ENCODE results near the gene SRRM1.
A peak's percentile ranks its signal among the peaks of the same experiment; 100 is the strongest.

SRRM1 gene

DNA sequence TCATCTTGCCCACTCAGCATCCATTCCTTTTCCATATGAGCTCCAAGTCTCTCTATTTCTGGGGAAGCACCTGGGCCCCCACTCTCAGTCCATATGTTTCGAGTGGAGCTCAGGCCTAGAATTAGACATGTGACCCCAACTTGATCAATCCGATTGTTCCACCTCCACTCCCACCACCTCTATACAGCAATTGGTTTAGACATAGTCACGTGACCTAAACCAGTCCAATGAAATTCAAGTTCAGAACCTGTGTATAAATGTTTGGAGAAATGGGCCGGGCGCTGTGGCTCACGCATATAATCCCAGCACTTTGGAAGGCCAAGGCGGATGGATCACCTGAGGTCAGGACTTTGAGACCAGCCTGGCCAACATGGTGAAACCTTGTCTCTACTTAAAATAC is 72.6 kb downstream of the SRRM1 start:
- Histone ChIP-seq H3K9me3 (ENCODE audit: insufficient read depth, low read depth, low read length) (no peaks in the 10 kb centered on the region), H3K4me1 (ENCODE audit: control insufficient read depth in 1 of 2, insufficient read depth in 2 of 2, low read length in 2 of 2) (peaks cover 19 to 20% of the 10 kb centered on the region in 2 experiments), H3K23ac (ENCODE audit: low read length) (no peak overlapping the region), H2BK5ac (ENCODE audit: low read depth, low read length, poor library complexity) (no peak overlapping the region), H4K8ac (ENCODE audit: low read depth, low read length) (no peak overlapping the region), H2BK12ac (ENCODE audit: low read length) (no peak overlapping the region), H3K27ac (ENCODE audit: low read depth, low read length) (no peak overlapping the region), H3K4me3 (ENCODE audit: low read depth, low read length) (no peak overlapping the region), H2AK5ac (ENCODE audit: low read length) (no peak overlapping the region), H4K91ac (ENCODE audit: low read depth, low read length) (no peak overlapping the region), H3K79me1 (ENCODE audit: low read length) (peaks cover 18% of the 10 kb centered on the region), H3K18ac (ENCODE audit: low read length) (no peak overlapping the region), H3K4me2 (ENCODE audit: low read length) (no peak overlapping the region), H2BK120ac (ENCODE audit: insufficient read depth, low read length, poor library complexity) (no peak overlapping the region), H3K27me3 (ENCODE audit: insufficient read depth, low read length) (no peaks in the 10 kb centered on the region), H3K79me2 (ENCODE audit: control insufficient read depth, insufficient read depth, low read length, poor library complexity) (no peaks in the 10 kb centered on the region), H4K12ac (ENCODE audit: low read depth, low read length) (no peak overlapping the region), H3K14ac (ENCODE audit: low read length) (no peak overlapping the region), H3K4ac (ENCODE audit: low read depth, low read length) (no peak overlapping the region), H3K36me3 (ENCODE audit: control insufficient read depth in 1 of 2, insufficient read depth in 2 of 2, low read length in 2 of 2) (no peaks in the 10 kb centered on the region), H3K9ac (ENCODE audit: low read length) (no peak overlapping the region), H2AFZ (ENCODE audit: insufficient read depth, low read length, poor library complexity) (no peak overlapping the region)
- WGBS (ENCODE audit: extremely low coverage, insufficient coverage, insufficient read length): no CpG with 5 or more reads among the region's 7 CpGs
- DNase-seq: no peak

- no CpG with 5 or more reads among the region's 8 CpGs for WGBS (ENCODE audit: extremely low coverage, insufficient coverage, insufficient read length)
- peak overlapping the region; percentile 38 for H2BK12ac ChIP-seq (ENCODE audit: low read length)
- H3K36me3 ChIP-seq (ENCODE audit: control insufficient read depth in 1 of 2, insufficient read depth in 2 of 2, low read length in 2 of 2): no peaks in the 10 kb centered on the region
Measured at GRCh38 chr1:24717887-24718650, 75.0 kb downstream of the SRRM1 start.

DNA sequence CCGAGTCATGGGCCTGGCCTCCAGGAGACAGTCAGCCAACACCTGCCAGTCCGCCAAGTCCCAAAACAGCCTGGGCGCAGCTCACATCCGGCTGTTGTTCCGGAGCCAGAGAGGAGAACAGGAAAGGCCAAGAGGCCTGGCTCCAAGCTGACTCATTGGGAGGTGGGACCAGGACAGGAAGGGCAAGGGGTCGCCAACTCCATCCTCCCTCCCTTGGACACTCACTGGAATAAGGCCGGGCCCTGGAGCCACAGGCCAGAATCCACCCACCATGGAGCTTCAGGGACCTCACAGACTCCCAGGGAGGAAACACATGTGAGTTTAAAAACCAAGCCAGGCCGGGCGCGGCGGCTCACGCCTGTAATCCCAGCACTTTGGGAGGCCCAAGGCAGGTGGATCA is 77.0 kb downstream of the SRRM1 start:
- H2AFZ ChIP-seq (ENCODE audit: insufficient read depth, low read length, poor library complexity): peak overlapping the region; percentile 45
- H3K9me3 ChIP-seq (ENCODE audit: insufficient read depth, low read depth, low read length): no peaks in the 10 kb centered on the region
- no peaks in the 10 kb centered on the region for H3K27me3 ChIP-seq (ENCODE audit: insufficient read depth, low read length)
- no peak overlapping the region for H3K23ac ChIP-seq (ENCODE audit: low read length)
- no peaks in the 10 kb centered on the region for H3K36me3 ChIP-seq (ENCODE audit: control insufficient read depth in 1 of 2, insufficient read depth in 2 of 2, low read length in 2 of 2)
- H3K4me2 ChIP-seq (ENCODE audit: low read length): no peak overlapping the region
- WGBS (ENCODE audit: extremely low coverage, insufficient coverage, insufficient read length): no CpG with 5 or more reads among the region's 12 CpGs
- H3K18ac ChIP-seq (ENCODE audit: low read length): peak overlapping the region; percentile 68
- no peak overlapping the region for H3K4me3 ChIP-seq (ENCODE audit: low read depth, low read length)
- no peak overlapping the region for H3K4ac ChIP-seq (ENCODE audit: low read depth, low read length)
- H3K79me1 ChIP-seq (ENCODE audit: low read length): peaks cover 20% of the 10 kb centered on the region
- no peak for DNase-seq
- H3K79me2 ChIP-seq (ENCODE audit: control insufficient read depth, insufficient read depth, low read length, poor library complexity): no peaks in the 10 kb centered on the region
- H3K14ac ChIP-seq (ENCODE audit: low read length): peak overlapping the region; percentile 84
- peak overlapping the region; percentile 87 for H2BK120ac ChIP-seq (ENCODE audit: insufficient read depth, low read length, poor library complexity)
- peak overlapping the region; percentile 51 for H4K8ac ChIP-seq (ENCODE audit: low read depth, low read length)
- H2BK12ac ChIP-seq (ENCODE audit: low read length): peak overlapping the region; percentile 98
- no peak overlapping the region for H3K9ac ChIP-seq (ENCODE audit: low read length)
- peak overlapping the region; percentile 75 for H2BK5ac ChIP-seq (ENCODE audit: low read depth, low read length, poor library complexity)
- no peak overlapping the region for H4K12ac ChIP-seq (ENCODE audit: low read depth, low read length)
- no peak overlapping the region for H3K27ac ChIP-seq (ENCODE audit: low read depth, low read length)
- peak overlapping the region; percentile 82 for H4K91ac ChIP-seq (ENCODE audit: low read depth, low read length)
- peaks cover 16 to 19% of the 10 kb centered on the region in 2 experiments for H3K4me1 ChIP-seq (ENCODE audit: control insufficient read depth in 1 of 2, insufficient read depth in 2 of 2, low read length in 2 of 2)
- peak overlapping the region; percentile 85 for H2AK5ac ChIP-seq (ENCODE audit: low read length)

More at GRCh38 chr1:24717887-24718650, 75.0 kb downstream of the SRRM1 start:
- Histone ChIP-seq H3K4me1 (ENCODE audit: control insufficient read depth in 1 of 2, insufficient read depth in 2 of 2, low read length in 2 of 2) (peaks cover 15 to 17% of the 10 kb centered on the region in 2 experiments), H2BK120ac (ENCODE audit: insufficient read depth, low read length, poor library complexity) (no peak overlapping the region), H3K4me3 (ENCODE audit: low read depth, low read length) (no peak overlapping the region), H3K9me3 (ENCODE audit: insufficient read depth, low read depth, low read length) (no peaks in the 10 kb centered on the region), H4K12ac (ENCODE audit: low read depth, low read length) (no peak overlapping the region), H2BK5ac (ENCODE audit: low read depth, low read length, poor library complexity) (no peak overlapping the region), H3K27me3 (ENCODE audit: insufficient read depth, low read length) (no peaks in the 10 kb centered on the region), H3K79me2 (ENCODE audit: control insufficient read depth, insufficient read depth, low read length, poor library complexity) (no peaks in the 10 kb centered on the region), H3K9ac (ENCODE audit: low read length) (no peak overlapping the region), H2AFZ (ENCODE audit: insufficient read depth, low read length, poor library complexity) (no peak overlapping the region), H3K79me1 (ENCODE audit: low read length) (peaks cover 16% of the 10 kb centered on the region), H3K4me2 (ENCODE audit: low read length) (no peak overlapping the region), H2AK5ac (ENCODE audit: low read length) (peak overlapping the region; percentile 27), H4K91ac (ENCODE audit: low read depth, low read length) (peak overlapping the region; percentile 31), H4K8ac (ENCODE audit: low read depth, low read length) (no peak overlapping the region), H3K27ac (ENCODE audit: low read depth, low read length) (no peak overlapping the region), H3K23ac (ENCODE audit: low read length) (no peak overlapping the region), H3K18ac (ENCODE audit: low read length) (no peak overlapping the region), H3K4ac (ENCODE audit: low read depth, low read length) (no peak overlapping the region), H3K14ac (ENCODE audit: low read length) (peak overlapping the region; percentile 15)
- DNase-seq: no peak

GRCh38 chr1:24721533-24721932 is 78.4 kb downstream of the SRRM1 start:
- Histone ChIP-seq H3K9ac (ENCODE audit: low read length) (no peak overlapping the region), H3K79me2 (ENCODE audit: control insufficient read depth, insufficient read depth, low read length, poor library complexity) (no peaks in the 10 kb centered on the region), H3K27ac (ENCODE audit: low read depth, low read length) (no peak overlapping the region), H3K4ac (ENCODE audit: low read depth, low read length) (no peak overlapping the region), H3K79me1 (ENCODE audit: low read length) (peaks cover 29% of the 10 kb centered on the region), H2AFZ (ENCODE audit: insufficient read depth, low read length, poor library complexity) (no peak overlapping the region), H2BK5ac (ENCODE audit: low read depth, low read length, poor library complexity) (no peak overlapping the region), H4K8ac (ENCODE audit: low read depth, low read length) (no peak overlapping the region), H4K12ac (ENCODE audit: low read depth, low read length) (no peak overlapping the region), H2BK120ac (ENCODE audit: insufficient read depth, low read length, poor library complexity) (no peak overlapping the region), H3K27me3 (ENCODE audit: insufficient read depth, low read length) (no peaks in the 10 kb centered on the region), H3K14ac (ENCODE audit: low read length) (no peak overlapping the region), H3K4me3 (ENCODE audit: low read depth, low read length) (no peak overlapping the region), H3K18ac (ENCODE audit: low read length) (no peak overlapping the region), H3K9me3 (ENCODE audit: insufficient read depth, low read depth, low read length) (no peaks in the 10 kb centered on the region), H4K91ac (ENCODE audit: low read depth, low read length) (no peak overlapping the region), H2BK12ac (ENCODE audit: low read length) (peak overlapping the region; percentile 15), H2AK5ac (ENCODE audit: low read length) (no peak overlapping the region), H3K23ac (ENCODE audit: low read length) (no peak overlapping the region), H3K36me3 (ENCODE audit: control insufficient read depth in 1 of 2, insufficient read depth in 2 of 2, low read length in 2 of 2) (no peaks in the 10 kb centered on the region), H3K4me2 (ENCODE audit: low read length) (no peak overlapping the region), H3K4me1 (ENCODE audit: control insufficient read depth in 1 of 2, insufficient read depth in 2 of 2, low read length in 2 of 2) (peaks cover 19 to 25% of the 10 kb centered on the region in 2 experiments)
- no CpG with 5 or more reads among the region's 31 CpGs for WGBS (ENCODE audit: extremely low coverage, insufficient coverage, insufficient read length)
- DNase-seq: no peak

Data from trophoblast cell (in vitro differentiated cells and primary cell).